ENCODE measurements around the gene SWAP70. TPM values are rescaled to one million over a fixed set of nuclear protein-coding genes. Genes with fewer than 3 reads are reported as not detected.

Gene SWAP70
- total and polyA plus RNA-seq, 9 of the 15 experiments (the other 6 are each of a cell fraction or from before 2014, with no cell fraction given): 1.7 to 4.9 (median 3.9) TPM

DNA sequence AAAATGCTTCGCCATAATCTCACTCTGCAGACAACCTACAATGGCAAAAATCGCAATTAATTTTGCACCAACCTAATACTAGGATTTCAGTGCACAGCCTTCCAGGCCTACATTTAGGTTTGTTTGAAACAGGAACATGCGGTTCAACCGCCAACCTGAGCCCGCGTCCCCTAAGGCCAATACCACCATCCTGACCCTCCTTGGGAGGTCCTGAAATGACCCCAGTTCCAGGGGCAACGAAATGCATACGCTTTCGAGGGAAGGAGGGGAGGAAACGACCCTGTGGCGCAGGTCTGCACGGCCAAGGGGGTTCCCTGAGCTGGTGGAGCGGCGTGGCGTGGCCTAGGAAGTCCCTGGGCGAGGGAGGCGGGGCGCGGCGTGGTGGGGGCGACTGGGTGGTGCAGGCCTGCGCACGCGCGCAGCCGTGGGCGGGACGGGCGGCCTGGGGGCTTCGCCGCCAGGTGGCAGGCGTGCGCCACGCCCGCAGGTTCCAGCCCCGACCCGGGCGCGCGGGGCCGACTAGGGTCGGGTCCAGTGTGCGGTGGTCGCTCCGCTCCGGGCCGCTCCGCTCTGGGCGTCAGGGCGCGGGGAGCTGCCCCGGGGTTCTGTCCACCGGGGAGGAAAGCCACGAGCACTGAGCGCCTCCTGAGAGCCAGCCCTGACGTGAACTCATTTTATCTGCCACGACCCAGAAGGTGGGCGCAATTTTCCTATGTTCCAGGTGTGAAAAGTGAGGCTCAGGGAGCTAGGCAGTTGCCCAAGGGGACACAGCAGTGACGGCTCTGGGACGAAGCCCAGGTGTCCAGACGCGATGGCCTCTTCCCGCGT, 94.1 kb downstream of the SWAP70 start (continued):
- TF ChIP-seq MXI1 (IDR thresholded peaks at IDR 0.05; ENCODE audit: low read depth, low read length) (peak; percentile 27; the same call in 1 of the 2 replicates), RUNX1 (IDR thresholded peaks at IDR 0.05; ENCODE audit: low read depth) (no peak), ZNF133 (CRISPR knock-in tag; IDR thresholded peaks at IDR 0.05) (no peak), MBD2 (IDR thresholded peaks at IDR 0.05; ENCODE audit: borderline replicate concordance, low read depth) (no peak), L3MBTL2 (IDR thresholded peaks at IDR 0.05) (peak; percentile 68), BCL6 (CRISPR knock-in tag; IDR thresholded peaks at IDR 0.05) (no peak), ELF4 (CRISPR knock-in tag; IDR thresholded peaks at IDR 0.05) (0 out of 2 replicates have a peak, but pooled peaks have one; percentile 46), ZNF41 (CRISPR knock-in tag; conservative IDR thresholded peaks at IDR 0.05) (no peak), NR3C1 (CRISPR knock-in tag; IDR thresholded peaks at IDR 0.05) (no peak), PHF8 (IDR thresholded peaks at IDR 0.05; ENCODE audit: borderline replicate concordance, low read length) (peak; percentile 67; the same call in 1 of the 2 replicates), ZEB2 (IDR thresholded peaks at IDR 0.05) (no peak), NRF1 (conservative IDR thresholded peaks at IDR 0.05 in 1 of 2, IDR thresholded peaks at IDR 0.05 in 1 of 2) (peak; percentile 92 to 93), MAFF (IDR thresholded peaks at IDR 0.05; ENCODE audit: low read length) (no peak), ZNF551 (CRISPR knock-in tag; IDR thresholded peaks at IDR 0.05) (no peak), CREBBP (IDR thresholded peaks at IDR 0.05; ENCODE audit: low read depth, low read length) (no peak)
- TF ChIP-seq, protein P1, sequence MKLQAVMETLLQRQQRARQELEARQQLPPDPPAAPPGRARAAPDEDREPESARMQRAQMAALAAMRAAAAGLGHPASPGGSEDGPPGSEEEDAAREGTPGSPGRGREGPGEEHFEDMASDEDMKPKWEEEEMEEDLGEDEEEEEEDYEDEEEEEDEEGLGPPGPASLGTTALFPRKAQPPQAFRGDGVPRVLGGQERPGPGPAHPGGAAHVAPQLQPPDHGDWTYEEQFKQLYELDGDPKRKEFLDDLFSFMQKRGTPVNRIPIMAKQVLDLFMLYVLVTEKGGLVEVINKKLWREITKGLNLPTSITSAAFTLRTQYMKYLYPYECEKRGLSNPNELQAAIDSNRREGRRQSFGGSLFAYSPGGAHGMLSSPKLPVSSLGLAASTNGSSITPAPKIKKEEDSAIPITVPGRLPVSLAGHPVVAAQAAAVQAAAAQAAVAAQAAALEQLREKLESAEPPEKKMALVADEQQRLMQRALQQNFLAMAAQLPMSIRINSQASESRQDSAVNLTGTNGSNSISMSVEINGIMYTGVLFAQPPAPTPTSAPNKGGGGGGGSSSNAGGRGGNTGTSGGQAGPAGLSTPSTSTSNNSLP (IDR thresholded peaks at IDR 0.05; ENCODE audit: borderline replicate concordance, low read depth, low read length): no peak
- TF ChIP-seq, protein P2, sequence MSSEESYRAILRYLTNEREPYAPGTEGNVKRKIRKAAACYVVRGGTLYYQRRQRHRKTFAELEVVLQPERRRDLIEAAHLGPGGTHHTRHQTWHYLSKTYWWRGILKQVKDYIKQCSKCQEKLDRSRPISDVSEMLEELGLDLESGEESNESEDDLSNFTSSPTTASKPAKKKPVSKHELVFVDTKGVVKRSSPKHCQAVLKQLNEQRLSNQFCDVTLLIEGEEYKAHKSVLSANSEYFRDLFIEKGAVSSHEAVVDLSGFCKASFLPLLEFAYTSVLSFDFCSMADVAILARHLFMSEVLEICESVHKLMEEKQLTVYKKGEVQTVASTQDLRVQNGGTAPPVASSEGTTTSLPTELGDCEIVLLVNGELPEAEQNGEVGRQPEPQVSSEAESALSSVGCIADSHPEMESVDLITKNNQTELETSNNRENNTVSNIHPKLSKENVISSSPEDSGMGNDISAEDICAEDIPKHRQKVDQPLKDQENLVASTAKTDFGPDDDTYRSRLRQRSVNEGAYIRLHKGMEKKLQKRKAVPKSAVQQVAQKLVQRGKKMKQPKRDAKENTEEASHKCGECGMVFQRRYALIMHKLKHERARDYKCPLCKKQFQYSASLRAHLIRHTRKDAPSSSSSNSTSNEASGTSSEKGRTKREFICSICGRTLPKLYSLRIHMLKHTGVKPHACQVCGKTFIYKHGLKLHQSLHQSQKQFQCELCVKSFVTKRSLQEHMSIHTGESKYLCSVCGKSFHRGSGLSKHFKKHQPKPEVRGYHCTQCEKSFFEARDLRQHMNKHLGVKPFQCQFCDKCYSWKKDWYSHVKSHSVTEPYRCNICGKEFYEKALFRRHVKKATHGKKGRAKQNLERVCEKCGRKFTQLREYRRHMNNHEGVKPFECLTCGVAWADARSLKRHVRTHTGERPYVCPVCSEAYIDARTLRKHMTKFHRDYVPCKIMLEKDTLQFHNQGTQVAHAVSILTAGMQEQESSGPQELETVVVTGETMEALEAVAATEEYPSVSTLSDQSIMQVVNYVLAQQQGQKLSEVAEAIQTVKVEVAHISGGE (CRISPR knock-in tag; IDR thresholded peaks at IDR 0.05): no peak
- TF ChIP-seq, protein P3, sequence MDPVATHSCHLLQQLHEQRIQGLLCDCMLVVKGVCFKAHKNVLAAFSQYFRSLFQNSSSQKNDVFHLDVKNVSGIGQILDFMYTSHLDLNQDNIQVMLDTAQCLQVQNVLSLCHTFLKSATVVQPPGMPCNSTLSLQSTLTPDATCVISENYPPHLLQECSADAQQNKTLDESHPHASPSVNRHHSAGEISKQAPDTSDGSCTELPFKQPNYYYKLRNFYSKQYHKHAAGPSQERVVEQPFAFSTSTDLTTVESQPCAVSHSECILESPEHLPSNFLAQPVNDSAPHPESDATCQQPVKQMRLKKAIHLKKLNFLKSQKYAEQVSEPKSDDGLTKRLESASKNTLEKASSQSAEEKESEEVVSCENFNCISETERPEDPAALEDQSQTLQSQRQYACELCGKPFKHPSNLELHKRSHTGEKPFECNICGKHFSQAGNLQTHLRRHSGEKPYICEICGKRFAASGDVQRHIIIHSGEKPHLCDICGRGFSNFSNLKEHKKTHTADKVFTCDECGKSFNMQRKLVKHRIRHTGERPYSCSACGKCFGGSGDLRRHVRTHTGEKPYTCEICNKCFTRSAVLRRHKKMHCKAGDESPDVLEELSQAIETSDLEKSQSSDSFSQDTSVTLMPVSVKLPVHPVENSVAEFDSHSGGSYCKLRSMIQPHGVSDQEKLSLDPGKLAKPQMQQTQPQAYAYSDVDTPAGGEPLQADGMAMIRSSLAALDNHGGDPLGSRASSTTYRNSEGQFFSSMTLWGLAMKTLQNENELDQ (CRISPR knock-in tag; IDR thresholded peaks at IDR 0.05; ENCODE audit: borderline replicate concordance): no peak
- TF ChIP-seq, protein P4, sequence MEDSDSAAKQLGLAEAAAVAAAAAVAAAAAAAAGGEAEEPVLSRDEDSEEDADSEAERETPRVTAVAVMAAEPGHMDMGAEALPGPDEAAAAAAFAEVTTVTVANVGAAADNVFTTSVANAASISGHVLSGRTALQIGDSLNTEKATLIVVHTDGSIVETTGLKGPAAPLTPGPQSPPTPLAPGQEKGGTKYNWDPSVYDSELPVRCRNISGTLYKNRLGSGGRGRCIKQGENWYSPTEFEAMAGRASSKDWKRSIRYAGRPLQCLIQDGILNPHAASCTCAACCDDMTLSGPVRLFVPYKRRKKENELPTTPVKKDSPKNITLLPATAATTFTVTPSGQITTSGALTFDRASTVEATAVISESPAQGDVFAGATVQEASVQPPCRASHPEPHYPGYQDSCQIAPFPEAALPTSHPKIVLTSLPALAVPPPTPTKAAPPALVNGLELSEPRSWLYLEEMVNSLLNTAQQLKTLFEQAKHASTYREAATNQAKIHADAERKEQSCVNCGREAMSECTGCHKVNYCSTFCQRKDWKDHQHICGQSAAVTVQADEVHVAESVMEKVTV (CRISPR knock-in tag; IDR thresholded peaks at IDR 0.05): no peak

All from K562 (cell line).